NK-92 treated with Interleukin-12 subunit alpha and Interleukin-12 subunit beta, amount 100 ng/mL, for 24 hours (cell line): ENCODE measurements around the gene WDFY2.
"Not testable (repeated sequence)": the region's sequence is repeated elsewhere in the genome, so short reads cannot be mapped to it uniquely, and the experiment has no call there.

Source experiments
- DNase-seq: peaks from one replicate; lab custom pipeline; 2025; lab: John Stamatoyannopoulos, UW

Gene WDFY2

GRCh38 chr13:51564671-51565070, 19.6 kb upstream of the WDFY2 start:
- DNase-seq = no peak

DNA sequence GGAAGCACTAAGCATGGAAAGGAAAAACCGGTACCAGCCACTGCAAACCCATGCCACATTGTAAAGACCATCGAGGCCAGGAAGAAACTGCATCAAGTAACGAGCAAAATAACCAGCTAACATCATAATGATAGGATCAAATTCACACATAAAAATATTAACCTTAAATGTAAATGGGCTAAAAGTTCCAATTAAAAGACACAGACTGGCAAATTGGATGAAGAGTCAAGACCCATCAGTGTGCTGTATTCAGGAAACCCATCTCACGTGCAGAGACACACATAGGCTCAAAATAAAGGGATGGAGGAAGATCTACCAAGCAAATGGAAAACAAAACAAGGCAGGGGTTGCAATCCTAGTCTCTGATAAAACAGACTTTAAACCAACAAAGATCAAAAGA, 15.3 kb upstream of the WDFY2 start:
- not testable (repeated sequence) for DNase-seq

GRCh38 chr13:51576754-51577153, 7.5 kb upstream of the WDFY2 start:
- DNase-seq = no peak

GRCh38 chr13:51577690-51578089, 6.6 kb upstream of the WDFY2 start:
- DNase-seq = no peak

GRCh38 chr13:51579676-51580075, 4.6 kb upstream of the WDFY2 start:
- no peak for DNase-seq

DNA sequence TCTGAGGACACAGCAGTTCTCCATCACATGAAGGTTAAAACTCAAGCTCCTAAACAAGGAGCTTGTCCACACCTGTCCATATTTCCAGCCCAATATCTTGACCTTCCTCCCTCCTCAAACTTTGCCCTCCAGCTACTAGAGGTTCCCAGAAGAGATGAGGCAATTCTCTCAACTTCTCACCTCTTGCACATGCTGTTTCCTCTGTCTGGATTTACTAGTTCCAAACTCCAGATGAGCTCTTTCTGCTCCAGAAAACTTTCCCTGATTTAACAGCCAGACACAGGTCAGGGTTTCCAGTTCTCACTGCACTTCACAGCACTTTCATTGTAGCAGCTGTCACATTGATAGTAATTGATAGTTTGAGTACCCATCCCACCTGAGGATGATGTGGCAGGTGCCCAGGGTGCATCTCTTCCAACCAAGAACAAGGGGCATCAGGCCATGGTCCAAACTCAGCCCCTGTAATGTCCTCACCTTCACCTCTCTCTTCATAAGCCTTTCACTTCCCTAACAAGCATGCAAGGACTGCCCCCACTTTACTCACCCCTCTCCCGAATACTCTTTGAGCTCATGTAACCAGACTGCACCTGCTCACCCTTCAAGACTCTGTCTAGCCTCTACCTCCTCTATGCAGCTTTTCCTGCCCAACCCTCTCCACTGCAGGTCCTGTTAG, 3.0 kb upstream of the WDFY2 start:
- DNase-seq = no peak

DNA sequence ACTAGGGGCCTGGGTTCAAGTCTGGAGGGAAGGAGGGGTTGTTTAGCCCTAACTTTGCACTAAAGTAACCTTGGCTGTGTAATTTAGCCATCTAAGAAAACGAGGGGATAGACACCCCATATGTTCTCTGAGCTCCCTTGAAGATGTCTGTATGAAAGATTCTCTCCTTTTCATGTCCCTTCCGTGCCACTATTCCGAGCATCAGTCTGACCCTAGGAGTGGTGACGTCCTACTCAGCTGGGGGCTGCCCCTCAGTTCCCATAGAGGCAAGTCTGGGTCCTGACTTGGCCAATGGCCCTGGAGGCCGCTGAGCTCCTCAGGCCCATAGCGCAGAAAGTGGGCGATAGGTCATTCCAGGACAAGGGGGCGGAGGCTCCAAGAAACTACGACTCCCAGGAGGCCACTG, 790 bp upstream of the WDFY2 start:
- DNase-seq = no peak

GRCh38 chr13:51584731-51585672, 740 bp downstream of the WDFY2 start:
- peak; percentile 64 for DNase-seq

- no peak for DNase-seq
Observed at GRCh38 chr13:51585696-51586095, 1.4 kb downstream of the WDFY2 start.

DNA sequence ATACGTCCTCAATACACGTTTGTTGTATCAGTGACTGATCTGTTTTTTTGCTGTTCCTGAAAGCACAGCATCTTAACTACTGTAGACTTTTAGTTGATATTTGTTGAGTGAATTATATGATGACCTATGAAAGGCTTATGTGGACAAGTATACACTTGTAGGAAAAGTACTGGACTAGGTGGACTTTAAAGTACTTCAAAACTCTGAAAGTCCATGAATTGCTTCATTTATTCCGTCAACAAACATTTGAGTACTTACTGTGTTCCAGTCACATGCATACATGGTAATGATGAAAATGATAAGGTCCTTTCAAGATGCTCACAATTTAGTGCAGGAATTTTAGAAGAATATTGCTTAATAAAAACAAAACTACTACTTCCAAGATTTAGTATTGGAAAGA, 3.1 kb downstream of the WDFY2 start:
- no peak for DNase-seq

DNA sequence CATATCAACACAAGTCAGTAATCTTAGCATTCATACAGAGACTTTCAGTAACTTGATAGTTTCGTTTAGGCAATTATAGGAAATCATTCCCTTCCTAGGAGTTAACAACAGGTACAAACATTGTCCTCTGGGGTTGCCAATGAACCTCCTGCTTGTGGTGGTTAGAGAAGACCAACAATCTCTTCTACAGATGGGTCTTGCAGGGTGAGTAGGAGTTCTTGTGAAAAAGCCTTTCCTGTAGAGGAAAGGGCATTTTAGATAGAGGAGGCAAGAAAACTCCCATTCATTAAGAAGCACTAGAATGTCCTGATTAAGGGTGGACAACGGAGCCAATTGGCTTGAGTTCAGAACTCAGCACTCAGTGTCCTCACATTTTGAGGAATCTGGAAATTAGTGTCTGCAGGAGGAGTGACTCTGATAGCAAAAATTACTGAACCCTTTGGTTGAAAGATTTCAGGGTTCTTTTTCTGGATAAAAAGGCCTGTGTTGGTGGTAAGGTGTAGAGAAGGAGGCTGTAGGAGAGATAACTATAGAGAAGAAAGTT, 4.2 kb downstream of the WDFY2 start:
- no peak for DNase-seq

DNA sequence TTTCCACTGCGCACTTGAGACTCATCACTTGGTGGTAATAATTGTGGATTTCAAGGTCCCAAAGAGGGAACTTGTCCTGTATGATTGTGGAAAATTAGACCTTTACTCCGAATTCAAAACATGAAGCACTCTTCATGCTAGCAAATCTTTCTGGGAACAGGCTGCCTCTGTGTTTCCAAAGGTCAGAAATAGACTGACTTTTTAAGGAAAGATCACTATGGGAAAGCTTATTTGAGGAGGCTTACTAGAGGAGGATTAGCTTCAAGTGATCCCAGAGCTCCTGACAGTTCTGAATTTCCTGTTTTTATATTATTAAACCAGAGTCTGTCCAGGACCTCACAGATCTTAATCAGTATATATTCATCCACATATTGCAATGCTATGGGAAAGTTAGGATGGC, 5.5 kb downstream of the WDFY2 start:
- DNase-seq = no peak

DNA sequence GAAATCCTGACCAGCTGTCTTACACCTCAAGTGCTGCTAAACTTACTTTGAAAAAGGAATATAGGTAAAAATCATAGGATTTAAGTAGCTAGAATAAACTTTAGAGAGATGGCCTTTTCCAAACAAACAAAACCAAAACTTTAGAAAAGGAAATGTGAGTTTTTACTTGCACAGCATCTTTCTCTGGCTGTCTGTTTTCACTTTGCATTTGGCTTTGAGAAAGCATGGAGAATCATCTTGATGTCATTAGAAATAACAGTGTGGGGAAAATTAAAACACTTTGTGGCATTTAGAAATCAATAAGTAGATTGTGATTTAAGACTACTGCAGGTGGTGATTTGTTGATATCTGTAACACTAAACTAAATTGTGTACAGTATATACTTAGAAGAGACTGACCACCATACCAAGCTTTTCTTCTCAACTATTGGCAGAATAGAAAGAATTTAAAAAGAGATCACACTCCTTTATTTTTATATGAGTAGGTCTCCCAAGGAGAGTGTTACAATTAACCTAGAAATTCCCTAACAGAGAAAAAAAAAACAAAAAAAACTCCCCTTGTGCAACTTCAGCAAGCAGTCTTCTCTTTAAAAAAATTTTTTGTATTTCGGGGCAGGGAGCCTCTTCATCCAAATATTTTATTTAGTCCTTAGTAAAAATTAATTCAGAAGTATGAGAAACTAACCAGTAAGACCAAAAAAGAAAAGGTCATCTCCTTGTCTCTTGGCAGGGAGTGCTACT, 6.1 kb downstream of the WDFY2 start:
- no peak for DNase-seq

DNA sequence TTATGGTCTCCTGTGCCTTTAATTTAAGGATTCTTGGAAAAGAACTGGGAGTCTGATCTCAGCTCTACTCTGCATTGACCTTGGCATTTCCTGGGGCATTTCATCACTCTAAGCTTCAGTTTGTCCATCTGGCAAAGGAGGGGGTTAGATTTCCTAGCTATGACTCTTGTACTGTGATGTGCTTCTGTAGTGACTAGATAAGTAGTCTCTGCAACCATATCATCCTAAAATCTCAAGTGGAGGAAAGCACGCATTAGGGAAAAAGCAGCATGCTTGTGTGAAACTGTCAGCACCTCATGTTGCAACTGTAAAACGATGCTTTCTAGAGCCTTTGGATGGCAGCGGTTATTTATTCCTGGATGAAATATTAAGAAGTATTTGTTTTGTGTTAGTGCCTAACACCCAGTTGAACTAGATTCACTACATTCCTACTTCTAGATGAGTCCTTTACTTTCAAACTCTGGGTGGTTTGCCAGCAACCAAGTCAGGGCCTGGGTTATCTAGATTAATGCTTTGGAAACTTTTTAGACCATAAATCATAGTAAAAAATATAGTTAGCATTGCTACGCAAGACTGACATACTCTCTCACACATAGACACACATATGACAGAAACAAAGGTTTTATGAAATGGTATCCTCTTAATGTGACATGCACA, 6.8 kb downstream of the WDFY2 start:
- no peak for DNase-seq

GRCh38 chr13:51591938-51592337, 7.7 kb downstream of the WDFY2 start:
- DNase-seq = not testable (repeated sequence)

DNA sequence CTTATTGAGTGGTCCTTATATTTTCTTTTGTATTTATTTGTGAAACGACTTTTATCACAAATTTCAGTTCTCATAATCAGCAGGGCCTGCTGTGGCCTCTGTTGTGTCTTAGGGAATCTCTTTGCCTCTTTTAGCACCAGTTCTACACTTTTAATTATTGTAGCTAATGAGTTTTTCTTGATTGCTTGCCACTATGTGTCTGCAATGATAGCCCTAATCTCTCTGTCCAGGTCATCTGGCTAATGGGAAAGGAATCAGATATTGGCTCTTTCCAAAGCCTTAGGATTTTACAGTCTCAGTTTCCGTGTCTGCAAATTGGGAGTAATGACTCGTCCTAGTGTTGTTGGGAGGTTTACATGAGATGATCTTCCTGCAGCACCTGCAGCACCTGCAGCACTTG, 10.2 kb downstream of the WDFY2 start:
- DNase-seq = no peak

GRCh38 chr13:51595416-51595815, 11.2 kb downstream of the WDFY2 start:
- DNase-seq = no peak

DNA sequence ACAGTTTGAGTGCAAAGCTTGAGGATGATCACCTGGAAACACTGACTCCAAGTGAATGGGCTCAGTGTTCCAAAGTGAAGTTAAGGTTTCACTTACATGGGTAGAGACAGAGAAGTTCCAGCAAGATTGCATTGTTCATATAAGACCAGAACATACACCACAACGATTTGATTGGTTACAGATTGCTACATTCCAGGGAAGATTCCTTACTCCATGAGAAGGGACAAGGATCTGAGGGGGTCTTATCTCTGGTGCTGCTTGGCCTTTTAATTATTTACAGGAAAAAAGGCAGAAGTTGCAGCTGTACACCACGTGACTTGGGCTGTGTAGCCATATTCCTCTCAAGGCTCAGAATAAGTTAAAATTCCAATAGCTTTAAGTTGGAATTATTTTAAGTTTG, 12.3 kb downstream of the WDFY2 start:
- DNase-seq = no peak

- no peak for DNase-seq
Observed at GRCh38 chr13:51599444-51600176, 15.3 kb downstream of the WDFY2 start.

- DNase-seq = no peak
Observed at GRCh38 chr13:51600703-51601102, 16.4 kb downstream of the WDFY2 start.
